B cell (primary cell): ENCODE data around the gene ZNF883. TPM values are rescaled to one million over a fixed set of nuclear protein-coding genes. Genes with fewer than 3 reads are reported as not detected.

Experiments
- ATAC-seq: fragments of 200-7000 bp; cut with Tn5 transposase; one replicate; pipeline ENCODE4 v1.10.0; 2021; ENCODE audit warnings: low read depth, mild to moderate bottlenecking, moderate number of reproducible peaks, moderate library complexity
- CTCF ChIA-PET: fragments of 350-600 bp; sonication (Branson Sonifier 250); formaldehyde crosslinking; loops from one replicate; lab custom pipeline; 2021; ENCODE audit warnings: antibody characterized with exemption, inconsistent platforms; lab: Charles Lee
- POLR2A ChIA-PET: fragments of 350-600 bp; sonication (Branson Sonifier 250); formaldehyde crosslinking; loops from one replicate; lab custom pipeline; 2021; ENCODE audit warnings: antibody characterized with exemption; lab: Charles Lee
- DNase-seq: peaks from one replicate; pipeline ENCODE4 v3.0.0; 2013
- H2AFZ ChIP-seq: 2 replicates; pipeline ENCODE4 v1.6.1; 2012; ENCODE audit warnings: mild to moderate bottlenecking, low read depth, low read length; ENCODE audit not compliant: insufficient read depth, poor library complexity, severe bottlenecking
- H3K27ac ChIP-seq, 2 donors: 1 replicate in 1 of 2; 2 replicates in 1 of 2; pipeline ENCODE4 v1.5.1; 2012 to 2013; ENCODE audit warnings: low read length in 2 of 2, mild to moderate bottlenecking in 2 of 2, moderate library complexity in 1 of 2
- H3K27me3 ChIP-seq, 4 experiments: fragments of 200-600 bp in 1 of 4; sonication (generic) in 1 of 4; replicated peaks in 1 of 4; 1 replicate in 2 of 4; 2 replicates in 2 of 4; pipeline versions ENCODE4 v1.6.1 to v1.7.0; 2013 to 2016; ENCODE audit warnings: low read length in 3 of 4, mild to moderate bottlenecking in 2 of 4, mixed read lengths in 1 of 4, moderate library complexity in 1 of 4; ENCODE audit not compliant: insufficient read depth in 4 of 4, control insufficient read depth in 3 of 4; ENCODE audit errors: control extremely low read depth in 1 of 4
- H3K36me3 ChIP-seq, 2 experiments: replicated peaks in 1 of 2; 1 replicate in 1 of 2; 2 replicates in 1 of 2; pipeline versions ENCODE4 v1.6.1 to v1.7.1; 2013; ENCODE audit warnings: low read length in 1 of 2; ENCODE audit not compliant: insufficient read depth in 2 of 2, control insufficient read depth in 1 of 2; ENCODE audit errors: control extremely low read depth in 1 of 2, extremely low read depth in 1 of 2
- H3K4me1 ChIP-seq, 2 donors: fragments of 200-600 bp in 1 of 2; sonication (generic) in 1 of 2; 1 replicate in 1 of 2; 2 replicates in 1 of 2; pipeline versions ENCODE4 v1.5.1 to v1.6.1; 2013 to 2017; ENCODE audit warnings: low read length in 2 of 2; ENCODE audit not compliant: control insufficient read depth in 2 of 2, insufficient read depth in 2 of 2
- H3K4me2 ChIP-seq: replicated peaks from 2 replicates; pipeline ENCODE3; 2012; ENCODE audit warnings: mild to moderate bottlenecking, low read depth, low read length; ENCODE audit not compliant: poor library complexity, severe bottlenecking
- H3K4me3 ChIP-seq, 5 experiments: fragments of 200-600 bp in 1 of 5; sonication (generic) in 1 of 5; 1 replicate in 3 of 5; 2 replicates in 2 of 5; pipeline versions ENCODE4 v1.5.1 to v1.7.0; 2011 to 2016; ENCODE audit warnings: low read length in 4 of 5, mild to moderate bottlenecking in 4 of 5, low read depth in 2 of 5, control low read depth in 1 of 5, moderate library complexity in 1 of 5; ENCODE audit not compliant: insufficient read depth in 1 of 5; ENCODE audit errors: control extremely low read depth in 1 of 5, extremely low read depth in 1 of 5
- H3K79me2 ChIP-seq: fragments of 200-600 bp; sonication (generic); one replicate; pipeline ENCODE4 v1.6.0; 2016; ENCODE audit warnings: low read length; ENCODE audit not compliant: control insufficient read depth, insufficient read depth
- H3K9ac ChIP-seq: fragments of 200-600 bp; sonication (generic); 2 replicates; pipeline ENCODE4 v1.6.1; 2017; ENCODE audit warnings: mild to moderate bottlenecking, low read length, moderate library complexity
- H3K9me3 ChIP-seq, 3 donors: one replicate each; pipeline versions ENCODE4 v1.6.1 to v1.7.1; 2013; ENCODE audit warnings: low read length in 2 of 3; ENCODE audit not compliant: control insufficient read depth in 2 of 3, insufficient read depth in 1 of 3; ENCODE audit errors: control extremely low read depth in 1 of 3
- H4K20me1 ChIP-seq: 2 replicates; pipeline ENCODE4 v1.6.0; 2012; ENCODE audit warnings: mild to moderate bottlenecking, low read length; ENCODE audit not compliant: insufficient read depth, control insufficient read depth, poor library complexity, severe bottlenecking
- H3K27ac Mint-ChIP-seq: one replicate; pipeline ENCODE4 v1.8.0; 2021; ENCODE audit warnings: mixed read lengths
- H3K27me3 Mint-ChIP-seq: one replicate; pipeline ENCODE4 v1.8.0; 2021; ENCODE audit warnings: mixed read lengths
- H3K4me1 Mint-ChIP-seq: one replicate; pipeline ENCODE4 v1.8.0; 2021; ENCODE audit warnings: mixed read lengths
- H3K4me3 Mint-ChIP-seq: one replicate; pipeline ENCODE4 v1.8.0; 2021; ENCODE audit warnings: mixed read lengths
- H3K9me3 Mint-ChIP-seq: one replicate; pipeline ENCODE4 v1.8.0; 2022; ENCODE audit warnings: mixed read lengths; ENCODE audit not compliant: insufficient read depth
- CTCF ChIP-seq: fragments of 200-600 bp; IDR thresholded peaks from one replicate; pipeline ENCODE4 v1.8.0; 2022; ENCODE audit warnings: antibody characterized with exemption, mild to moderate bottlenecking
- EZH2 ChIP-seq: IDR thresholded peaks from 2 replicates; pipeline ENCODE4 v1.6.1; 2012; ENCODE audit warnings: borderline replicate concordance, low read depth, mild to moderate bottlenecking, moderate library complexity, low read length; ENCODE audit not compliant: insufficient read depth, poor library complexity, severe bottlenecking
- WGBS: methylation state at CpG from one replicate; pipeline ENCODE4 v1.1.5; 2013; ENCODE audit warnings: missing lambda C conversion rate; ENCODE audit not compliant: insufficient coverage; 5-methylcytosine and 5-hydroxymethylcytosine counted together
- intact Hi-C: fragments of 100-400 bp; cut with micrococcal nuclease; formaldehyde crosslinking; loops from one replicate; pipeline ENCODE4 v1.10.0; 2022
- polyA plus RNA-seq: library from polyadenylated mRNA; depleted of rRNA; stranded (reverse); fragments of >200 nt; gene quantifications from 2 replicates; pipeline ENCODE4 v1.2.3, GENCODE V29; 2012
- total RNA-seq, 2 donors: library from RNA; stranded (reverse); fragments of 120-200 nt in 1 of 2; gene quantifications; 1 replicate in 1 of 2; 2 replicates in 1 of 2; pipeline versions ENCODE4 v1.2.3 to v1.2.4, GENCODE V29; 2013 to 2022

The ZNF883 gene
- total and polyA plus RNA-seq, 2 donors (not counting 1 experiment from before 2014, with no cell fraction given), result 0.54 TPM

- ChIA-PET CTCF (no interaction called here), POLR2A (no interaction called here)
- intact Hi-C loops, result no loop called here
- no peak for DNase-seq
- Histone ChIP-seq H2AFZ (no peak overlapping the region), H3K9ac (no peak overlapping the region), H3K79me2 (no peaks in the 10 kb centered on the region), H4K20me1 (no peaks in the 10 kb centered on the region), H3K4me2 (no peak overlapping the region), H3K27me3 (peaks cover 0 to 11% (median 2%) of the 10 kb centered on the region in 4 experiments), H3K27ac (no peak overlapping the region), H3K9me3 (peaks cover 2 to 21% (median 8%) of the 10 kb centered on the region in 3 donors), H3K36me3 (no peaks in the 10 kb centered on the region), H3K4me1 (no peaks in the 10 kb centered on the region), H3K4me3 (no peak overlapping the region)
- Mint-ChIP-seq H3K4me1 (no peaks in the 10 kb centered on the region), H3K4me3 (no peak overlapping the region), H3K27me3 (peaks cover 36% of the 10 kb centered on the region), H3K27ac (no peak overlapping the region), H3K9me3 (peaks cover 9% of the 10 kb centered on the region)
- WGBS, result 36% methylated on average over 20 of the region's 25 CpGs
- TF ChIP-seq CTCF, result no peak
- TF ChIP-seq EZH2, result no peak
- ATAC-seq, result no peak
Measured at GRCh38 chr9:112945620-112946208, 66.3 kb downstream of the ZNF883 start.

GRCh38 chr9:112939418-112939817, 72.6 kb downstream of the ZNF883 start:
- Histone ChIP-seq H3K4me2 (no peak overlapping the region), H3K4me1 (no peaks in the 10 kb centered on the region), H4K20me1 (no peaks in the 10 kb centered on the region), H3K9ac (no peak overlapping the region), H3K9me3 (peaks cover 0 to 3% (median 0%) of the 10 kb centered on the region in 3 donors), H3K27ac (no peak overlapping the region), H3K36me3 (no peaks in the 10 kb centered on the region), H3K79me2 (no peaks in the 10 kb centered on the region), H3K27me3 (peaks cover 0 to 11% (median 4%) of the 10 kb centered on the region in 4 experiments), H2AFZ (no peak overlapping the region), H3K4me3 (no peak overlapping the region)
- Mint-ChIP-seq H3K4me3 (no peak overlapping the region), H3K9me3 (no peaks in the 10 kb centered on the region), H3K4me1 (no peaks in the 10 kb centered on the region), H3K27ac (no peak overlapping the region), H3K27me3 (peaks cover 48% of the 10 kb centered on the region)
- ATAC-seq (no peak), DNase-seq (no peak)
- intact Hi-C loops, result no loop called here
- CTCF ChIA-PET, result no interaction called here
- TF ChIP-seq CTCF (no peak), EZH2 (no peak)
- POLR2A ChIA-PET, result no interaction called here
